Measurements from ENCODE around the gene BRSK1. TPM values are rescaled to one million over a fixed set of nuclear protein-coding genes. Genes with fewer than 3 reads are reported as not detected.

Gene BRSK1
- total and polyA plus RNA-seq, 2 of the 13 experiments (the other 11 are each of a cell fraction or from before 2014, with no cell fraction given): 0.18 to 1.2 TPM

- H3K4me3 ChIP-seq (replicated peaks in 1 of 3; ENCODE audit: insufficient read depth in 1 of 3, low read depth in 2 of 3, low read length in 3 of 3): no peak overlapping the region
- H3K27ac ChIP-seq (ENCODE audit: extremely low read length, insufficient read depth, low read length): no peak overlapping the region
- DNase-seq (ENCODE audit: low spot score) (no peak), ATAC-seq (no peak), FAIRE-seq (no peak)
- H4K20me1 ChIP-seq (ENCODE audit: insufficient read depth, low read length): peaks cover 1% of the 10 kb centered on the region; the same call in 1 of the 2 replicates
- H3K9me3 ChIP-seq (ENCODE audit: low read length): no peaks in the 10 kb centered on the region
- H3K27me3 ChIP-seq (ENCODE audit: control insufficient read depth in 1 of 2, insufficient read depth in 2 of 2, low read length in 2 of 2): no peaks in the 10 kb centered on the region
- WGBS (ENCODE audit: low lambda C conversion rate): 95% methylated on average over 4 of the region's 16 CpGs
- no peaks in the 10 kb centered on the region for H3K4me1 ChIP-seq (ENCODE audit: insufficient read depth, low read length)
- H3K79me2 ChIP-seq (ENCODE audit: insufficient read depth, low read length): no peaks in the 10 kb centered on the region
- no peak overlapping the region for H3K9ac ChIP-seq (ENCODE audit: insufficient read depth, low read depth, low read length)
- peaks cover 56 to 88% of the 10 kb centered on the region in 2 experiments for H3K36me3 ChIP-seq (replicated peaks in 1 of 2; ENCODE audit: control insufficient read depth in 1 of 2, insufficient read depth in 2 of 2, low read length in 2 of 2)
- CTCF ChIA-PET (ENCODE audit: low intra/inter-chr PET ratio, low total read pairs): no interaction called here
- no peak overlapping the region for H3K4me2 ChIP-seq (ENCODE audit: low read depth, low read length)
- in situ Hi-C loops (cut with HindIII; ENCODE audit: extremely low pct_ligation_motif_present, low pct_unique_long_range_greater_than_20kb): no loop called here
- no peak overlapping the region for H2AFZ ChIP-seq (ENCODE audit: low read length)
- TF ChIP-seq HOMEZ (CRISPR knock-in tag; IDR thresholded peaks at IDR 0.05; ENCODE audit: low read depth) (no peak), ZNF576 (CRISPR knock-in tag; IDR thresholded peaks at IDR 0.05) (no peak), ZNF687 (CRISPR knock-in tag; IDR thresholded peaks at IDR 0.05) (peak; percentile 7; the same call in 1 of the 2 replicates)
- POLR2A ChIA-PET: interaction anchor here (1.3 kb wide), 1 partner anchor 15 kb away, joined by 3 read pairs; no protein-coding TSS in a partner anchor
- no TSS peak for BruUV-seq (replicated peaks)
- intact Hi-C loops (cut with micrococcal nuclease; ENCODE audit: unreplicated experiment): no loop called here
These were observed 41.8 kb upstream of the BRSK1 start for GRCh38 chr19:55241935-55242464.
